Mucosa of descending colon (tissue), 3 donors: ENCODE data around the gene PTK7. TPM values are rescaled to one million over a fixed set of nuclear protein-coding genes. Genes with fewer than 3 reads are reported as not detected.

ENCODE experiments used
- ATAC-seq: fragments of 200-7000 bp; cut with Tn5 transposase; one replicate; pipeline ENCODE4 v1.9.1; 2020; ENCODE audit warnings: mild to moderate bottlenecking, moderate library complexity
- DNase-seq, 3 donors: peaks; one replicate each; pipeline ENCODE4 v3.0.0-alpha.2; 2020
- H3K36me3 ChIP-seq: fragments of 200-600 bp; one replicate; pipeline ENCODE4 v1.8.0; 2021; ENCODE audit warnings: low read depth, mild to moderate bottlenecking
- H3K4me1 ChIP-seq: fragments of 200-600 bp; one replicate; pipeline ENCODE4 v1.8.0; 2021; ENCODE audit warnings: low read depth, mild to moderate bottlenecking
- H3K4me3 ChIP-seq: fragments of 200-600 bp; one replicate; pipeline ENCODE4 v1.8.0; 2021; ENCODE audit warnings: mild to moderate bottlenecking
- H3K9me3 ChIP-seq: fragments of 200-600 bp; one replicate; pipeline ENCODE4 v1.8.0; 2021; ENCODE audit warnings: mild to moderate bottlenecking
- CTCF ChIP-seq: fragments of 200-600 bp; IDR thresholded peaks from one replicate; pipeline ENCODE4 v1.8.0; 2022; ENCODE audit warnings: antibody characterized with exemption, mild to moderate bottlenecking
- intact Hi-C, 2 donors: fragments of 100-400 bp; cut with DNase I in 1 of 2; cut with micrococcal nuclease in 1 of 2; formaldehyde crosslinking; loops; one replicate each; pipeline versions ENCODE4 v1.11.0 to v1.11.1; 2022; cut with DNase I, micrococcal nuclease
- total RNA-seq, 3 donors: library from RNA; stranded (reverse); fragmentation: NEBNext Ultra II Directional in 2 of 3; extraction: Animal tissue kit (Norgen Biotek cat#: 25700) in 2 of 3; gene quantifications; one replicate each; pipeline versions ENCODE4 v1.2.1 to v1.2.4, GENCODE V29; 2021 to 2023
- donor health status: DM: no; HTN: no; CAD: no; lungs with moderate emphysema.
- donor health status: DM: no; HTN: no; CAD: no.
- donor health status: DM: no; HTN: yes; CAD: no.

PTK7 gene
- total RNA-seq, 3 donors from 2014 or later, result 8.3 to 12.9 (median 9.4) TPM

DNA sequence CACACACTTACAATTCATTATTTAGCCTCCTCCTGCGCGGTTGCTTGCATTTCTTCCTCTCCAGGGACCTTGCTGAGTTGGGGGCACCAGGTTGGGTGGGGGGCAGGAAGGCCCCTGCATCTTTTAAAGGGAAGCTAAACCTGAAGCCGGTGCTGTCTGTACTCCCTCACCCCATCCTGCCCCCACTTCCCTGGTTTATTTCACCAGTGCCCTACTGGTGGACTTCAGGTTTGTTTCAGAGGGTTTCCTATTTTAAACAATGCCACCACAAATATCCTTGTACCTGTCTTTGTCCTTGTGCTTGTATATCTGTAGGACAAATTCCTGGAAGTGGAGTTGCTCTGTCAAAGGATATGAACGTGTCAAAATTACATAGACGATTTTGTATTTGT, 21.0 kb downstream of the PTK7 start:
- no peaks in the 10 kb centered on the region for H3K36me3 ChIP-seq
- H3K4me1 ChIP-seq, result peaks cover 12% of the 10 kb centered on the region
- H3K9me3 ChIP-seq, result no peaks in the 10 kb centered on the region
- intact Hi-C loops, result no loop called here
- TF ChIP-seq CTCF, result no peak
- H3K4me3 ChIP-seq, result no peak overlapping the region
- DNase-seq (no peak), ATAC-seq (no peak)

DNA sequence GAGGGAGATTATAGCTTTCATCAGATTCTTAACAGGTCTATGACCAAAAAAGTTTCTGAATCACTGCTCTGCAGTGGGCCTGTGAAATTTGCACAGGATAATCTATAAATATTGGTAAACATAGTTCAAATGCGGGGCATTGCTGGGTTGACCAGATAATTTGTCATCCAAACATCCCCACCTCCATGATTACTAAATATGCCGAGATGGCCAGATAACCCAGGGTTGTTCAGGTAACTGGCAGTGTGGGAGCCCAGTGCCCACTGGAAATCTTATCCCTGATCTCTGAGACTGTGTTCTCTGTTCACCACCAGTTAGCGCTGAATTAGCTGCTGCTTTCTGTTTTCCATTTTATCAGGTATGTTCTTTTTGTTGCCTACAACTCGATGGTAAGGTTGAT, 21.4 kb downstream of the PTK7 start:
- Histone ChIP-seq H3K9me3 (no peaks in the 10 kb centered on the region), H3K4me3 (no peak overlapping the region), H3K4me1 (peaks cover 12% of the 10 kb centered on the region), H3K36me3 (no peaks in the 10 kb centered on the region)
- intact Hi-C loops, result no loop called here
- TF ChIP-seq CTCF, result no peak
- no peak for DNase-seq
- no peak for ATAC-seq

GRCh38 chr6:43101497-43101896, 25.4 kb downstream of the PTK7 start:
- Histone ChIP-seq H3K4me3 (no peak overlapping the region), H3K36me3 (no peaks in the 10 kb centered on the region), H3K9me3 (no peaks in the 10 kb centered on the region), H3K4me1 (peaks cover 6% of the 10 kb centered on the region)
- DNase-seq (no peak), ATAC-seq (no peak)
- no peak for TF ChIP-seq CTCF
- intact Hi-C loops, result no loop called here

DNA sequence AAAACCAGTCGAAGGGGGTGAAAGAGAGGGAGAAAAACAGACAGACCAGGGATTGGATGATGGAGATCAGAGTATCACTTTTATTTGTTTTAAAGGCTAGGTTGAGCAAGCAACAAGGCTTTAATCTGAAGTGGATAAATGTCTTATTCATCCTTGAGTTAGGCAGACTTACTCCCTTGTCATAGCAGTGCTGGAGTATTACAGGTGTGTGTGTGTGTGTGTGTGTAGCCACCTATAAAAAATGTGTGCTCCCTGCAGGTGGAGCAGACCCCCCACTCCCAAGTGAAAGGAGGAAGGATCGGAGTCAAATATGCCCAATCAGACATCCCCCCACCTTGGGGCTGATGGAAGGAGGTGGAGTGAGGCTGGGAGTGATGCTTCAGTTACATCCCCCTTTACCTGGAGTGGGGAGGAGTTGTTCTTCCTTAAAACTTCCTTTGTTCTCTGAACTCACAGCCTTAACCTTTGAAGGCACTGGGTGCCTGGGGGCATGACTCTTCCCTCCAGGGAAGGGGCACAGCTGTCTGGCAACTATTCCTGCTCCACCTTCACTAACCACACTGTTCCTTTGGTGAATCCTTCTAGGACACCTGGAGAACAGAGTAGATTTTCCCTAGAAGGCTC, 27.3 kb downstream of the PTK7 start:
- DNase-seq (no peak), ATAC-seq (no peak)
- no peak for TF ChIP-seq CTCF
- Histone ChIP-seq H3K4me3 (no peak overlapping the region), H3K9me3 (no peaks in the 10 kb centered on the region), H3K36me3 (no peaks in the 10 kb centered on the region), H3K4me1 (no peaks in the 10 kb centered on the region)
- intact Hi-C loops, result no loop called here

- no peak for ATAC-seq
These were observed 29.6 kb downstream of the PTK7 start for GRCh38 chr6:43105538-43106222.

More at GRCh38 chr6:43105538-43106222, 29.6 kb downstream of the PTK7 start:
- Histone ChIP-seq H3K4me1 (no peaks in the 10 kb centered on the region), H3K4me3 (no peak overlapping the region), H3K9me3 (no peaks in the 10 kb centered on the region), H3K36me3 (no peaks in the 10 kb centered on the region)
- intact Hi-C loops, result no loop called here
- no peak for TF ChIP-seq CTCF
- DNase-seq, result no peak
